Measurements from ENCODE around the gene APOO. TPM values are rescaled to one million over a fixed set of nuclear protein-coding genes. Genes with fewer than 3 reads are reported as not detected.

The APOO gene
- total RNA-seq, 1 experiment from 2014 or later, result 34.5 TPM

DNA sequence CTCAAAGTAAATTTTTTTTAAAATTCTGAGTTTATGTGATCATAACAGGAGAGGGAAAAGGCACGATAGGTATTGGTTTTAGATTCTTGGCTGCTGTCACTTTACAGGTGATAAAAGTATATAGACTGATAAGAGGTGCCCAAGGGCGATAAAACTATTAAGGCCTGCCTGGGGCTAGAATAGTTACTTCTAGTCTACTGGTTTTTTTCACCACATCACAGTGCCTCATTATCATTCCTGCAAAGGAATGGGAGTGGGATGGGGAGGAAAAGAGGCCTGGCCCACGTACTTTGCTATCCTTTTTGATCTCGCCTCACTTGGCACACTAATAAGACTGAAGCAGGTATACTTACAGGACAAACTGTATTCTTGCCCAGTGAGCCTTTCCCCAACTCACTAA is 46.7 kb upstream of the APOO start:
- Histone ChIP-seq H3K27ac (ENCODE audit: low read depth, low read length) (no peak overlapping the region), H2AFZ (ENCODE audit: low read depth, low read length, poor library complexity, severe bottlenecking) (no peak overlapping the region), H3K9ac (ENCODE audit: low read length) (no peak overlapping the region), H4K20me1 (ENCODE audit: insufficient read depth) (no peaks in the 10 kb centered on the region), H3K9me3 (ENCODE audit: control insufficient read depth in 1 of 2, insufficient read depth in 1 of 2, low read depth in 1 of 2, low read length in 2 of 2) (no peaks in the 10 kb centered on the region), H3K9me2 (ENCODE audit: insufficient read depth) (no peaks in the 10 kb centered on the region), H3K79me2 (ENCODE audit: insufficient read depth, low read length) (no peaks in the 10 kb centered on the region), H3K4me3 (replicated peaks in 1 of 2; ENCODE audit: low read depth in 1 of 2, low read length in 2 of 2) (no peak overlapping the region), H3K27me3 (ENCODE audit: insufficient read depth, low read length) (no peaks in the 10 kb centered on the region), H3K4me1 (ENCODE audit: control insufficient read depth in 1 of 2, insufficient read depth in 2 of 2, low read length in 2 of 2) (no peaks in the 10 kb centered on the region), H3K36me3 (ENCODE audit: control insufficient read depth in 1 of 2, insufficient read depth in 2 of 2, low read length in 2 of 2) (no peaks in the 10 kb centered on the region), H3K4me2 (ENCODE audit: low read length) (no peak overlapping the region)
- no peak for DNase-seq (ENCODE audit: low read depth, low spot score)
- TF ChIP-seq FOSL1 (IDR thresholded peaks at IDR 0.05; ENCODE audit: low read depth) (no peak), SRF (IDR thresholded peaks at IDR 0.05; ENCODE audit: low read depth) (no peak), JUND (IDR thresholded peaks at IDR 0.05) (no peak), YY1 (IDR thresholded peaks at IDR 0.05; ENCODE audit: extremely low read depth, insufficient replicate concordance, low read depth, low read length) (no peak), POLR2AphosphoS5 (IDR thresholded peaks at IDR 0.05; ENCODE audit: low read depth, low read length) (no peak), POLR2A (IDR thresholded peaks at IDR 0.05; ENCODE audit: borderline replicate concordance, extremely low read depth, insufficient read depth, insufficient read length) (no peak), ZFX (IDR thresholded peaks at IDR 0.05) (no peak)
- ATAC-seq, result no peak
- intact Hi-C loops (cut with micrococcal nuclease), result no loop called here
- ChIA-PET CTCF (no interaction called here), POLR2A (no interaction called here), RAD21 (ENCODE audit: low non-redundant PET in 1 of 2, low total read pairs in 2 of 2, uncharacterized antibody in 2 of 2, unreplicated experiment in 2 of 2) (no interaction called here)
- no TSS peak for BruUV-seq (replicated peaks)

DNA sequence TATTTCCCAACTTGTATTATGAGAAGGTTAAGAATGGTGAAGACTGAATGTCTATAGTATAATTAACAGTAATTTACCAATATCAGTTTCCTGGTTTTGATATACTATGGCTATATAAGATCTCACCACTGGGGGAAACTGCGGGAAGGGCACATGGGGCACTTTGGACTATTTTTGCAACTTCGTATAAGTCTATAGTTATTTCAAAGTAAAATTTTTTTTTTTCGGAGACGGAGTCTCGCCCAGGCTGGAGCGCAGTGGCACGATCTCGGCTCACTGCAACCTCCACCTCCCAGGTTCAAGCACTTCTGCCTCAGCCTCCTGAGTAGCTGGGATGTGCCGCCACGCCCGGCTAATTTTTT is 46.2 kb upstream of the APOO start:
- no peaks in the 10 kb centered on the region for H3K4me1 ChIP-seq (ENCODE audit: control insufficient read depth in 1 of 2, insufficient read depth in 2 of 2, low read length in 2 of 2)
- no peak for ATAC-seq

More for the DNA sequence above, 46.2 kb upstream of the APOO start:
- no peak for DNase-seq (ENCODE audit: low read depth, low spot score)
- Histone ChIP-seq H3K9me2 (ENCODE audit: insufficient read depth) (no peaks in the 10 kb centered on the region), H3K27ac (ENCODE audit: low read depth, low read length) (no peak overlapping the region), H3K36me3 (ENCODE audit: control insufficient read depth in 1 of 2, insufficient read depth in 2 of 2, low read length in 2 of 2) (no peaks in the 10 kb centered on the region), H3K9me3 (ENCODE audit: control insufficient read depth in 1 of 2, insufficient read depth in 1 of 2, low read depth in 1 of 2, low read length in 2 of 2) (no peaks in the 10 kb centered on the region), H3K4me2 (ENCODE audit: low read length) (no peak overlapping the region), H3K9ac (ENCODE audit: low read length) (no peak overlapping the region), H4K20me1 (ENCODE audit: insufficient read depth) (no peaks in the 10 kb centered on the region), H3K4me3 (replicated peaks in 1 of 2; ENCODE audit: low read depth in 1 of 2, low read length in 2 of 2) (no peak overlapping the region), H2AFZ (ENCODE audit: low read depth, low read length, poor library complexity, severe bottlenecking) (no peak overlapping the region), H3K27me3 (ENCODE audit: insufficient read depth, low read length) (no peaks in the 10 kb centered on the region), H3K79me2 (ENCODE audit: insufficient read depth, low read length) (no peaks in the 10 kb centered on the region)
- no TSS peak for BruUV-seq (replicated peaks)
- RAD21 ChIA-PET (ENCODE audit: low non-redundant PET in 1 of 2, low total read pairs in 2 of 2, uncharacterized antibody in 2 of 2, unreplicated experiment in 2 of 2), result no interaction called here
- POLR2A ChIA-PET, result no interaction called here
- CTCF ChIA-PET, result no interaction called here
- intact Hi-C loops (cut with micrococcal nuclease), result no loop called here
- TF ChIP-seq ZNF274 (IDR thresholded peaks at IDR 0.05; ENCODE audit: low read depth, low read length), result no peak
- no peak for TF ChIP-seq EZH2 (IDR thresholded peaks at IDR 0.05)
- TF ChIP-seq, protein P1, sequence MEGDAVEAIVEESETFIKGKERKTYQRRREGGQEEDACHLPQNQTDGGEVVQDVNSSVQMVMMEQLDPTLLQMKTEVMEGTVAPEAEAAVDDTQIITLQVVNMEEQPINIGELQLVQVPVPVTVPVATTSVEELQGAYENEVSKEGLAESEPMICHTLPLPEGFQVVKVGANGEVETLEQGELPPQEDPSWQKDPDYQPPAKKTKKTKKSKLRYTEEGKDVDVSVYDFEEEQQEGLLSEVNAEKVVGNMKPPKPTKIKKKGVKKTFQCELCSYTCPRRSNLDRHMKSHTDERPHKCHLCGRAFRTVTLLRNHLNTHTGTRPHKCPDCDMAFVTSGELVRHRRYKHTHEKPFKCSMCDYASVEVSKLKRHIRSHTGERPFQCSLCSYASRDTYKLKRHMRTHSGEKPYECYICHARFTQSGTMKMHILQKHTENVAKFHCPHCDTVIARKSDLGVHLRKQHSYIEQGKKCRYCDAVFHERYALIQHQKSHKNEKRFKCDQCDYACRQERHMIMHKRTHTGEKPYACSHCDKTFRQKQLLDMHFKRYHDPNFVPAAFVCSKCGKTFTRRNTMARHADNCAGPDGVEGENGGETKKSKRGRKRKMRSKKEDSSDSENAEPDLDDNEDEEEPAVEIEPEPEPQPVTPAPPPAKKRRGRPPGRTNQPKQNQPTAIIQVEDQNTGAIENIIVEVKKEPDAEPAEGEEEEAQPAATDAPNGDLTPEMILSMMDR (IDR thresholded peaks at IDR 0.05 in 2 of 3, conservative IDR thresholded peaks at IDR 0.05 in 1 of 3; ENCODE audit: borderline replicate concordance in 1 of 3, insufficient read depth in 1 of 3, low read depth in 2 of 3, low read length in 2 of 3), result 0 out of 6 replicates have a peak, but pooled peaks of 1 of the 3 experiments have one; percentile 5
- TF ChIP-seq CEBPB (IDR thresholded peaks at IDR 0.05; ENCODE audit: low read depth), result no peak
- no peak for TF ChIP-seq CBX3 (IDR thresholded peaks at IDR 0.05; ENCODE audit: low read depth)

All from HCT116 (cell line).